Measurements from ENCODE around the gene CCL20.

DNA sequence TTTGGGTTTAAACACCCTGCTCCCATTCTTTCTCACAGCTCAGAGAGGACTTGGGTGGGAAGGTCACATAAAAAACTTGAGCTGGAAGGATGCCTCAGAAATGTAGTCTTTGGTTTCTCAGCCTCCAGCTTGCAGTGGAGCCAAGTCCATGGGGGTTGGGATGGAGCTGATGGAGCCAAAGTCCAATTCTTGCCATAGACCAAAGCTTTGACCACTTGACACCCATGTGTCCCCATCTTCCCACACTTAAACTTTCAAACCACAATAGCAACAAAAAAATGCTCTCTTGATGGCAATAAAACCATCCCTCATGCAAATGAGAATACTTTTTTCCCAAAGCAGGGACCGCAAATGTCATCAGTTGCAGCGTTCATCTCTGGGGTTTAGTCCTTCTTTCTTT, 43.1 kb downstream of the CCL20 start:
- TF ChIP-seq, protein P1, sequence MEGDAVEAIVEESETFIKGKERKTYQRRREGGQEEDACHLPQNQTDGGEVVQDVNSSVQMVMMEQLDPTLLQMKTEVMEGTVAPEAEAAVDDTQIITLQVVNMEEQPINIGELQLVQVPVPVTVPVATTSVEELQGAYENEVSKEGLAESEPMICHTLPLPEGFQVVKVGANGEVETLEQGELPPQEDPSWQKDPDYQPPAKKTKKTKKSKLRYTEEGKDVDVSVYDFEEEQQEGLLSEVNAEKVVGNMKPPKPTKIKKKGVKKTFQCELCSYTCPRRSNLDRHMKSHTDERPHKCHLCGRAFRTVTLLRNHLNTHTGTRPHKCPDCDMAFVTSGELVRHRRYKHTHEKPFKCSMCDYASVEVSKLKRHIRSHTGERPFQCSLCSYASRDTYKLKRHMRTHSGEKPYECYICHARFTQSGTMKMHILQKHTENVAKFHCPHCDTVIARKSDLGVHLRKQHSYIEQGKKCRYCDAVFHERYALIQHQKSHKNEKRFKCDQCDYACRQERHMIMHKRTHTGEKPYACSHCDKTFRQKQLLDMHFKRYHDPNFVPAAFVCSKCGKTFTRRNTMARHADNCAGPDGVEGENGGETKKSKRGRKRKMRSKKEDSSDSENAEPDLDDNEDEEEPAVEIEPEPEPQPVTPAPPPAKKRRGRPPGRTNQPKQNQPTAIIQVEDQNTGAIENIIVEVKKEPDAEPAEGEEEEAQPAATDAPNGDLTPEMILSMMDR (conservative IDR thresholded peaks at IDR 0.05; ENCODE audit: low read length): no peak
- no peak for TF ChIP-seq EZH2phosphoT487 (IDR thresholded peaks at IDR 0.05; ENCODE audit: borderline replicate concordance, low read depth, low read length)

Data from OCI-LY7 (cell line).